A172 (cell line): ENCODE measurements around the gene HOXB9. TPM values are rescaled to one million over a fixed set of nuclear protein-coding genes. Genes with fewer than 3 reads are reported as not detected.

Source experiments
- total RNA-seq: library from RNA; depleted of rRNA; stranded (reverse); fragments of >200 nt; shearing (Covaris generic); gene quantifications from 2 replicates; pipeline ENCODE4 v1.2.3, GENCODE V29; 2014; rRNA removed

The HOXB9 gene
- total RNA-seq, 1 experiment from 2014 or later: 8.3 TPM

Other genes starting within 250 kb of the HOXB9 start
- 2.6 TPM in 1 of 2 replicates, not detected in the other for gene SKAP1, start 196.1 kb downstream of the HOXB9 start, total RNA-seq
- not detected in 2 replicates for gene HOXB1, start 95.3 kb downstream of the HOXB9 start, total RNA-seq
- gene HOXB2, start 81.2 kb downstream of the HOXB9 start, total RNA-seq: 27.0 and 30.6 TPM in 2 replicates
- 5.1 and 6.3 TPM in 2 replicates for gene HOXB4, start 48.0 kb downstream of the HOXB9 start, total RNA-seq
- gene HOXB3, start 36.1 kb downstream of the HOXB9 start, total RNA-seq: 20.1 and 24.1 TPM in 2 replicates
- 2.0 and 2.4 TPM in 2 replicates for gene HOXB5, start 32.6 kb downstream of the HOXB9 start, total RNA-seq
- gene HOXB6, start 21.4 kb downstream of the HOXB9 start, total RNA-seq: 40.2 and 58.7 TPM in 2 replicates
- 22.4 and 24.7 TPM in 2 replicates for gene HOXB7, start 15.3 kb downstream of the HOXB9 start, total RNA-seq
- gene HOXB8, start 11.1 kb downstream of the HOXB9 start, total RNA-seq: 34.8 and 56.0 TPM in 2 replicates
- not detected in 2 replicates for gene PRAC1, start 96.2 kb upstream of the HOXB9 start, total RNA-seq
- not detected in 2 replicates for gene PRAC2, start 96.8 kb upstream of the HOXB9 start, total RNA-seq
- 1.2 and 2.2 TPM in 2 replicates for gene HOXB13, start 102.4 kb upstream of the HOXB9 start, total RNA-seq
- 0.02 TPM in 1 of 2 replicates, not detected in the other for gene TTLL6, start 190.9 kb upstream of the HOXB9 start, total RNA-seq
- gene CALCOCO2, start 204.7 kb upstream of the HOXB9 start, total RNA-seq: 50.3 and 78.4 TPM in 2 replicates